B cell (primary cell): ENCODE measurements around the gene PLEKHM2. TPM values are rescaled to one million over a fixed set of nuclear protein-coding genes. Genes with fewer than 3 reads are reported as not detected.

ENCODE experiments used
- ATAC-seq: fragments of 200-7000 bp; cut with Tn5 transposase; one replicate; pipeline ENCODE4 v1.10.0; 2021; ENCODE audit warnings: low read depth, mild to moderate bottlenecking, moderate number of reproducible peaks, moderate library complexity
- CTCF ChIA-PET: fragments of 350-600 bp; sonication (Branson Sonifier 250); formaldehyde crosslinking; loops from one replicate; lab custom pipeline; 2021; ENCODE audit warnings: antibody characterized with exemption, inconsistent platforms; lab: Charles Lee
- POLR2A ChIA-PET: fragments of 350-600 bp; sonication (Branson Sonifier 250); formaldehyde crosslinking; loops from one replicate; lab custom pipeline; 2021; ENCODE audit warnings: antibody characterized with exemption; lab: Charles Lee
- DNase-seq: peaks from one replicate; pipeline ENCODE4 v3.0.0; 2013
- H2AFZ ChIP-seq: 2 replicates; pipeline ENCODE4 v1.6.1; 2012; ENCODE audit warnings: mild to moderate bottlenecking, low read depth, low read length; ENCODE audit not compliant: insufficient read depth, poor library complexity, severe bottlenecking
- H3K27ac ChIP-seq, 2 donors: 1 replicate in 1 of 2; 2 replicates in 1 of 2; pipeline ENCODE4 v1.5.1; 2012 to 2013; ENCODE audit warnings: low read length in 2 of 2, mild to moderate bottlenecking in 2 of 2, moderate library complexity in 1 of 2
- H3K27me3 ChIP-seq, 4 experiments: fragments of 200-600 bp in 1 of 4; sonication (generic) in 1 of 4; replicated peaks in 1 of 4; 1 replicate in 2 of 4; 2 replicates in 2 of 4; pipeline versions ENCODE4 v1.6.1 to v1.7.0; 2013 to 2016; ENCODE audit warnings: low read length in 3 of 4, mild to moderate bottlenecking in 2 of 4, mixed read lengths in 1 of 4, moderate library complexity in 1 of 4; ENCODE audit not compliant: insufficient read depth in 4 of 4, control insufficient read depth in 3 of 4; ENCODE audit errors: control extremely low read depth in 1 of 4
- H3K36me3 ChIP-seq, 2 experiments: replicated peaks in 1 of 2; 1 replicate in 1 of 2; 2 replicates in 1 of 2; pipeline versions ENCODE4 v1.6.1 to v1.7.1; 2013; ENCODE audit warnings: low read length in 1 of 2; ENCODE audit not compliant: insufficient read depth in 2 of 2, control insufficient read depth in 1 of 2; ENCODE audit errors: control extremely low read depth in 1 of 2, extremely low read depth in 1 of 2
- H3K4me1 ChIP-seq, 2 donors: fragments of 200-600 bp in 1 of 2; sonication (generic) in 1 of 2; 1 replicate in 1 of 2; 2 replicates in 1 of 2; pipeline versions ENCODE4 v1.5.1 to v1.6.1; 2013 to 2017; ENCODE audit warnings: low read length in 2 of 2; ENCODE audit not compliant: control insufficient read depth in 2 of 2, insufficient read depth in 2 of 2
- H3K4me2 ChIP-seq: replicated peaks from 2 replicates; pipeline ENCODE3; 2012; ENCODE audit warnings: mild to moderate bottlenecking, low read depth, low read length; ENCODE audit not compliant: poor library complexity, severe bottlenecking
- H3K4me3 ChIP-seq, 5 experiments: fragments of 200-600 bp in 1 of 5; sonication (generic) in 1 of 5; 1 replicate in 3 of 5; 2 replicates in 2 of 5; pipeline versions ENCODE4 v1.5.1 to v1.7.0; 2011 to 2016; ENCODE audit warnings: low read length in 4 of 5, mild to moderate bottlenecking in 4 of 5, low read depth in 2 of 5, control low read depth in 1 of 5, moderate library complexity in 1 of 5; ENCODE audit not compliant: insufficient read depth in 1 of 5; ENCODE audit errors: control extremely low read depth in 1 of 5, extremely low read depth in 1 of 5
- H3K79me2 ChIP-seq: fragments of 200-600 bp; sonication (generic); one replicate; pipeline ENCODE4 v1.6.0; 2016; ENCODE audit warnings: low read length; ENCODE audit not compliant: control insufficient read depth, insufficient read depth
- H3K9ac ChIP-seq: fragments of 200-600 bp; sonication (generic); 2 replicates; pipeline ENCODE4 v1.6.1; 2017; ENCODE audit warnings: mild to moderate bottlenecking, low read length, moderate library complexity
- H3K9me3 ChIP-seq, 3 donors: one replicate each; pipeline versions ENCODE4 v1.6.1 to v1.7.1; 2013; ENCODE audit warnings: low read length in 2 of 3; ENCODE audit not compliant: control insufficient read depth in 2 of 3, insufficient read depth in 1 of 3; ENCODE audit errors: control extremely low read depth in 1 of 3
- H4K20me1 ChIP-seq: 2 replicates; pipeline ENCODE4 v1.6.0; 2012; ENCODE audit warnings: mild to moderate bottlenecking, low read length; ENCODE audit not compliant: insufficient read depth, control insufficient read depth, poor library complexity, severe bottlenecking
- H3K27ac Mint-ChIP-seq: one replicate; pipeline ENCODE4 v1.8.0; 2021; ENCODE audit warnings: mixed read lengths
- H3K27me3 Mint-ChIP-seq: one replicate; pipeline ENCODE4 v1.8.0; 2021; ENCODE audit warnings: mixed read lengths
- H3K4me1 Mint-ChIP-seq: one replicate; pipeline ENCODE4 v1.8.0; 2021; ENCODE audit warnings: mixed read lengths
- H3K4me3 Mint-ChIP-seq: one replicate; pipeline ENCODE4 v1.8.0; 2021; ENCODE audit warnings: mixed read lengths
- H3K9me3 Mint-ChIP-seq: one replicate; pipeline ENCODE4 v1.8.0; 2022; ENCODE audit warnings: mixed read lengths; ENCODE audit not compliant: insufficient read depth
- EZH2 ChIP-seq: IDR thresholded peaks from 2 replicates; pipeline ENCODE4 v1.6.1; 2012; ENCODE audit warnings: borderline replicate concordance, low read depth, mild to moderate bottlenecking, moderate library complexity, low read length; ENCODE audit not compliant: insufficient read depth, poor library complexity, severe bottlenecking
- WGBS: methylation state at CpG from one replicate; pipeline ENCODE4 v1.1.5; 2013; ENCODE audit warnings: missing lambda C conversion rate; ENCODE audit not compliant: insufficient coverage; 5-methylcytosine and 5-hydroxymethylcytosine counted together
- intact Hi-C: fragments of 100-400 bp; cut with micrococcal nuclease; formaldehyde crosslinking; loops from one replicate; pipeline ENCODE4 v1.10.0; 2022
- polyA plus RNA-seq: library from polyadenylated mRNA; depleted of rRNA; stranded (reverse); fragments of >200 nt; gene quantifications from 2 replicates; pipeline ENCODE4 v1.2.3, GENCODE V29; 2012
- total RNA-seq, 2 donors: library from RNA; stranded (reverse); fragments of 120-200 nt in 1 of 2; gene quantifications; 1 replicate in 1 of 2; 2 replicates in 1 of 2; pipeline versions ENCODE4 v1.2.3 to v1.2.4, GENCODE V29; 2013 to 2022
- TF ChIP-seq, protein P1 (sequence below): fragments of 200-600 bp; IDR thresholded peaks from one replicate; pipeline ENCODE4 v1.8.0; 2022; ENCODE audit warnings: antibody characterized with exemption, mild to moderate bottlenecking

The PLEKHM2 gene
- total and polyA plus RNA-seq, 2 donors (not counting 1 experiment from before 2014, with no cell fraction given) = 99.7 to 120 TPM

DNA sequence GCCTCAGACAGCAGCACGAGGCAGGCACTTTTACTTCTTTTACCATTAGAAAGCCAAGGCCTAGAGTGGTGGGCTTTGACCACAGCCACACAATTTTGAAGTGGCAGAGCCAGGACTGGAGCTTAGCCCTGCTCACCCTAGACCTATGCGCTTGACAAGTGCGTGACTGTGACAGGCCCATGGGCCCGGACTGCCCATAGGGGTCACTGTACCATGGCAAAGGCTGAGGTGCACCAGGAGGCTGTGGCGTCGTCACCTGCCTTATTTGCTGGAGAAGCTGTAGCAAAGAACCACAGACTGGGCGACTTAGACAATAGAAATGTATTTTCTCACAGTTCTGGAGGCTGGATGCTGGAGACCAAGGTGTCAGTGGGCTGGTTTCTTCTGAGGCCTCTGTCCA lies 55.6 kb downstream of the PLEKHM2 start:
- no peak overlapping the region for H3K4me3 Mint-ChIP-seq
- CTCF ChIA-PET = interaction anchor here (0.6 to 6.8 kb wide), 9 partner anchors 43 to 346 kb away, joined by 3 to 75 read pairs (median 4); partner anchors contain the start of gene DNAJC16
- no peaks in the 10 kb centered on the region for H3K27me3 Mint-ChIP-seq
- H3K4me1 ChIP-seq = peaks cover 0 to 11% of the 10 kb centered on the region in 2 donors
- no peak overlapping the region for H2AFZ ChIP-seq
- no peaks in the 10 kb centered on the region for H3K36me3 ChIP-seq
- 98% methylated on average over 7 of the region's 7 CpGs for WGBS
- DNase-seq (no peak), ATAC-seq (no peak)
- peak overlapping the region; percentile 56 for H3K27ac Mint-ChIP-seq
- peaks cover 6% of the 10 kb centered on the region for H3K4me1 Mint-ChIP-seq
- TF ChIP-seq, protein P1, sequence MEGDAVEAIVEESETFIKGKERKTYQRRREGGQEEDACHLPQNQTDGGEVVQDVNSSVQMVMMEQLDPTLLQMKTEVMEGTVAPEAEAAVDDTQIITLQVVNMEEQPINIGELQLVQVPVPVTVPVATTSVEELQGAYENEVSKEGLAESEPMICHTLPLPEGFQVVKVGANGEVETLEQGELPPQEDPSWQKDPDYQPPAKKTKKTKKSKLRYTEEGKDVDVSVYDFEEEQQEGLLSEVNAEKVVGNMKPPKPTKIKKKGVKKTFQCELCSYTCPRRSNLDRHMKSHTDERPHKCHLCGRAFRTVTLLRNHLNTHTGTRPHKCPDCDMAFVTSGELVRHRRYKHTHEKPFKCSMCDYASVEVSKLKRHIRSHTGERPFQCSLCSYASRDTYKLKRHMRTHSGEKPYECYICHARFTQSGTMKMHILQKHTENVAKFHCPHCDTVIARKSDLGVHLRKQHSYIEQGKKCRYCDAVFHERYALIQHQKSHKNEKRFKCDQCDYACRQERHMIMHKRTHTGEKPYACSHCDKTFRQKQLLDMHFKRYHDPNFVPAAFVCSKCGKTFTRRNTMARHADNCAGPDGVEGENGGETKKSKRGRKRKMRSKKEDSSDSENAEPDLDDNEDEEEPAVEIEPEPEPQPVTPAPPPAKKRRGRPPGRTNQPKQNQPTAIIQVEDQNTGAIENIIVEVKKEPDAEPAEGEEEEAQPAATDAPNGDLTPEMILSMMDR = no peak
- no peak for TF ChIP-seq EZH2
- no peak overlapping the region for H3K9ac ChIP-seq
- no peak overlapping the region for H3K4me2 ChIP-seq
- POLR2A ChIA-PET = no interaction called here
- no peak overlapping the region for H3K27ac ChIP-seq
- no peaks in the 10 kb centered on the region for H3K79me2 ChIP-seq
- intact Hi-C loops = loop anchor here (2.0 to 5.0 kb wide), 3 partner anchors 72 to 417 kb away; no protein-coding TSS in a partner anchor
- no peaks in the 10 kb centered on the region for H3K9me3 Mint-ChIP-seq
- no peak overlapping the region for H3K4me3 ChIP-seq
- H3K9me3 ChIP-seq = no peaks in the 10 kb centered on the region
- H3K27me3 ChIP-seq = no peaks in the 10 kb centered on the region
- no peaks in the 10 kb centered on the region for H4K20me1 ChIP-seq
